SK-N-SH (cell line): Measurements from ENCODE around the gene FBP1. TPM values are rescaled to one million over a fixed set of nuclear protein-coding genes. Genes with fewer than 3 reads are reported as not detected.

Source experiments
- CTCF ChIA-PET: fragments of 300-600, 350-600 bp; formaldehyde crosslinking; extraction: SDS; loops from one replicate; lab custom pipeline; 2021; lab: Yijun Ruan, JAX
- POLR2A ChIA-PET: fragments of 350-600 bp; sonication (Branson Sonifier 250); formaldehyde crosslinking; extraction: SDS; loops from one replicate; lab custom pipeline; 2020; ENCODE audit warnings: antibody characterized with exemption, inconsistent platforms; lab: Yijun Ruan, JAX
- DNase-seq: peaks from one replicate; pipeline ENCODE4 v3.0.0; 2012
- H2AFZ ChIP-seq: fragments of 200-600 bp; sonication (generic); 2 replicates; pipeline ENCODE4 v1.8.1; 2016; ENCODE audit warnings: antibody characterized with exemption, mild to moderate bottlenecking, low read depth
- H3F3A ChIP-seq: fragments of 200-600 bp; sonication (generic); replicated peaks from 2 replicates; pipeline ENCODE3; 2016; ENCODE audit warnings: antibody characterized with exemption, mild to moderate bottlenecking; ENCODE audit not compliant: insufficient read depth
- H3K27ac ChIP-seq, 2 experiments: fragments of 200-500 bp in 1 of 2; fragments of 200-600 bp in 1 of 2; sonication (Bioruptor generic) in 1 of 2; sonication (generic), shearing (Covaris generic) in 1 of 2; 2 replicates each; pipeline versions ENCODE4 v1.5.1 to v1.6.1; 2014 to 2016; ENCODE audit warnings: low read depth in 2 of 2, inconsistent platforms in 1 of 2, low read length in 1 of 2, mild to moderate bottlenecking in 1 of 2, mixed read lengths in 1 of 2
- H3K27me3 ChIP-seq: fragments of 200-600 bp; sonication (generic), shearing (Covaris generic); 2 replicates; pipeline ENCODE4 v1.6.1; 2016; ENCODE audit warnings: mixed run types; ENCODE audit not compliant: insufficient read depth
- H3K36me3 ChIP-seq, 2 experiments: fragments of 200-500 bp in 1 of 2; fragments of 200-600 bp in 1 of 2; sonication (Bioruptor generic) in 1 of 2; sonication (generic) in 1 of 2; replicated peaks in 1 of 2; 2 replicates each; pipeline versions ENCODE3 to v1.5.1; 2014 to 2016; ENCODE audit warnings: low read length in 1 of 2, mild to moderate bottlenecking in 1 of 2; ENCODE audit not compliant: insufficient read depth in 2 of 2, control insufficient read depth in 1 of 2
- H3K4me1 ChIP-seq, 2 experiments: fragments of 200-500 bp in 1 of 2; fragments of 200-600 bp in 1 of 2; sonication (Bioruptor generic) in 1 of 2; sonication (generic), shearing (Covaris generic) in 1 of 2; 2 replicates each; pipeline versions ENCODE4 v1.5.1 to v1.6.1; 2014 to 2016; ENCODE audit warnings: low read depth in 1 of 2, low read length in 1 of 2, mixed run types in 1 of 2; ENCODE audit not compliant: insufficient read depth in 2 of 2, control insufficient read depth in 1 of 2
- H3K4me2 ChIP-seq: fragments of 200-600 bp; sonication (generic), shearing (Covaris generic); 2 replicates; pipeline ENCODE4 v1.6.1; 2017; ENCODE audit warnings: mixed run types
- H3K4me3 ChIP-seq, 2 experiments: fragments of 200-500 bp in 1 of 2; fragments of 200-600 bp in 1 of 2; sonication (Bioruptor generic) in 1 of 2; sonication (generic), shearing (Covaris generic) in 1 of 2; 2 replicates each; pipeline versions ENCODE4 v1.5.1 to v1.8.1; 2014 to 2016; ENCODE audit warnings: low read depth in 2 of 2, inconsistent platforms in 1 of 2, low read length in 1 of 2, mild to moderate bottlenecking in 1 of 2, mixed read lengths in 1 of 2, moderate library complexity in 1 of 2
- H3K79me2 ChIP-seq: fragments of 200-600 bp; sonication (generic); 2 replicates; pipeline ENCODE4 v1.8.1; 2017; ENCODE audit warnings: mild to moderate bottlenecking; ENCODE audit not compliant: insufficient read depth
- H3K9ac ChIP-seq: fragments of 200-600 bp; sonication (generic); 2 replicates; pipeline ENCODE4 v1.6.1; 2017; ENCODE audit warnings: mixed run types
- H3K9me2 ChIP-seq: fragments of 200-600 bp; sonication (generic); 2 replicates; pipeline ENCODE4 v1.6.1; 2017; ENCODE audit warnings: mixed run types
- H3K9me3 ChIP-seq: fragments of 200-600 bp; sonication (generic); 2 replicates; pipeline ENCODE4 v1.6.1; 2017; ENCODE audit warnings: mixed run types, mild to moderate bottlenecking, moderate library complexity
- H4K20me1 ChIP-seq: fragments of 200-600 bp; sonication (generic); 2 replicates; pipeline ENCODE4 v1.6.1; 2017; ENCODE audit warnings: mild to moderate bottlenecking, mixed run types; ENCODE audit not compliant: insufficient read depth
- CTCF ChIP-seq: fragments of 200-600 bp; sonication (generic); IDR thresholded peaks from 2 replicates; pipeline ENCODE4 v1.6.1; 2017; ENCODE audit warnings: antibody characterized with exemption, mild to moderate bottlenecking, moderate library complexity
- FOSL2 ChIP-seq: IDR thresholded peaks from 2 replicates; pipeline ENCODE4 v1.4.0; 2012; ENCODE audit warnings: low read depth, mild to moderate bottlenecking, moderate library complexity, borderline replicate concordance
- FOXM1 ChIP-seq: IDR thresholded peaks from 2 replicates; pipeline ENCODE4 v1.4.0; 2012; ENCODE audit warnings: low read depth, mild to moderate bottlenecking
- IRF3 ChIP-seq: fragments of 150-350 bp; IDR thresholded peaks from 2 replicates; pipeline ENCODE4 v1.6.1; 2016; ENCODE audit warnings: mild to moderate bottlenecking, low read depth, low read length
- MXI1 ChIP-seq: IDR thresholded peaks from 2 replicates; pipeline ENCODE4 v1.6.1; 2012; ENCODE audit warnings: mild to moderate bottlenecking, low read depth, low read length, improper control_type of control experiment
- POLR2AphosphoS5 ChIP-seq: IDR thresholded peaks from 2 replicates; pipeline ENCODE4 v1.6.1; 2012; ENCODE audit warnings: low read depth, low read length
- RCOR1 ChIP-seq: fragments of 150-350 bp; IDR thresholded peaks from 2 replicates; pipeline ENCODE4 v1.6.1; 2017; ENCODE audit warnings: antibody characterized with exemption, low read length
- RXRA ChIP-seq: IDR thresholded peaks from 2 replicates; pipeline ENCODE4 v1.4.0; 2012; ENCODE audit warnings: low read depth, mild to moderate bottlenecking, borderline replicate concordance
- TAF1 ChIP-seq: IDR thresholded peaks from 2 replicates; pipeline ENCODE4 v1.6.1; 2012; ENCODE audit warnings: low read depth, mild to moderate bottlenecking, low read length, moderate library complexity, borderline replicate concordance
- TEAD4 ChIP-seq: IDR thresholded peaks from 2 replicates; pipeline ENCODE4 v1.4.0; 2012; ENCODE audit warnings: mild to moderate bottlenecking, borderline replicate concordance; ENCODE audit not compliant: insufficient read depth
- ZBTB33 ChIP-seq: IDR thresholded peaks from 2 replicates; pipeline ENCODE4 v1.4.0; 2012; ENCODE audit warnings: low read depth, borderline replicate concordance
- WGBS: methylation state at CpG from one replicate; pipeline ENCODE4 v1.1.6; 2017; ENCODE audit warnings: low lambda C conversion rate; 5-methylcytosine and 5-hydroxymethylcytosine counted together
- polyA plus RNA-seq, 3 experiments: library from polyadenylated mRNA; depleted of rRNA; stranded (reverse); fragments of >200 nt; gene quantifications; 2 replicates each; pipeline ENCODE4 v1.2.3, GENCODE V29; 2012

Gene FBP1
- polyA plus RNA-seq, 1 of the 3 experiments (the other 2 are of a cell fraction), result not detected

- TF ChIP-seq FOSL2 (no peak), RXRA (no peak), POLR2AphosphoS5 (no peak), TAF1 (no peak), IRF3 (no peak), ZBTB33 (no peak), MXI1 (no peak)
- Histone ChIP-seq H3K9me3 (no peaks in the 10 kb centered on the region), H3K27me3 (no peaks in the 10 kb centered on the region), H3F3A (peaks cover 4% of the 10 kb centered on the region), H3K4me1 (peaks cover 8 to 29% of the 10 kb centered on the region in 2 experiments; a peak in 1 of 4 replicates), H3K4me2 (no peak overlapping the region), H3K27ac (no peak overlapping the region), H3K9ac (no peak overlapping the region), H4K20me1 (no peaks in the 10 kb centered on the region), H3K9me2 (no peaks in the 10 kb centered on the region), H3K4me3 (no peak overlapping the region), H3K79me2 (no peaks in the 10 kb centered on the region), H2AFZ (no peak overlapping the region), H3K36me3 (no peaks in the 10 kb centered on the region)
- 91% methylated on average over 4 of the region's 4 CpGs for WGBS
- CTCF ChIA-PET, result interaction anchor here (0.8 to 11.3 kb wide), 3 partner anchors 16 to 452 kb away, joined by 3 to 229 read pairs (median 3); no protein-coding TSS in a partner anchor
- POLR2A ChIA-PET, result no interaction called here
- DNase-seq, result no peak
Observed at GRCh38 chr9:94677929-94678328, 38.6 kb upstream of the FBP1 start.

GRCh38 chr9:94676446-94677131 lies 37.3 kb upstream of the FBP1 start:
- DNase-seq, result no peak
- Histone ChIP-seq H3K36me3 (no peaks in the 10 kb centered on the region), H3K9me2 (no peaks in the 10 kb centered on the region), H2AFZ (no peak overlapping the region), H3K79me2 (no peaks in the 10 kb centered on the region), H3K9me3 (no peaks in the 10 kb centered on the region), H3K9ac (no peak overlapping the region), H4K20me1 (no peaks in the 10 kb centered on the region), H3K4me2 (no peak overlapping the region), H3K27ac (no peak overlapping the region), H3K4me1 (peaks cover 12 to 22% of the 10 kb centered on the region in 2 experiments; a peak in 1 of 4 replicates), H3K27me3 (no peaks in the 10 kb centered on the region), H3F3A (peaks cover 10% of the 10 kb centered on the region), H3K4me3 (no peak overlapping the region)
- TF ChIP-seq FOXM1, result no peak
- TF ChIP-seq CTCF, result no peak
- no peak for TF ChIP-seq RCOR1
- no peak for TF ChIP-seq ZBTB33
- no peak for TF ChIP-seq TEAD4
- ChIA-PET CTCF (interaction anchor here (11.3 kb wide), 1 partner anchor 453 kb away, joined by 229 read pairs; no protein-coding TSS in a partner anchor), POLR2A (no interaction called here)
- WGBS, result 94% methylated on average over 9 of the region's 9 CpGs
